ENCODE data around the gene MSANTD1.

The MSANTD1 gene

DNA sequence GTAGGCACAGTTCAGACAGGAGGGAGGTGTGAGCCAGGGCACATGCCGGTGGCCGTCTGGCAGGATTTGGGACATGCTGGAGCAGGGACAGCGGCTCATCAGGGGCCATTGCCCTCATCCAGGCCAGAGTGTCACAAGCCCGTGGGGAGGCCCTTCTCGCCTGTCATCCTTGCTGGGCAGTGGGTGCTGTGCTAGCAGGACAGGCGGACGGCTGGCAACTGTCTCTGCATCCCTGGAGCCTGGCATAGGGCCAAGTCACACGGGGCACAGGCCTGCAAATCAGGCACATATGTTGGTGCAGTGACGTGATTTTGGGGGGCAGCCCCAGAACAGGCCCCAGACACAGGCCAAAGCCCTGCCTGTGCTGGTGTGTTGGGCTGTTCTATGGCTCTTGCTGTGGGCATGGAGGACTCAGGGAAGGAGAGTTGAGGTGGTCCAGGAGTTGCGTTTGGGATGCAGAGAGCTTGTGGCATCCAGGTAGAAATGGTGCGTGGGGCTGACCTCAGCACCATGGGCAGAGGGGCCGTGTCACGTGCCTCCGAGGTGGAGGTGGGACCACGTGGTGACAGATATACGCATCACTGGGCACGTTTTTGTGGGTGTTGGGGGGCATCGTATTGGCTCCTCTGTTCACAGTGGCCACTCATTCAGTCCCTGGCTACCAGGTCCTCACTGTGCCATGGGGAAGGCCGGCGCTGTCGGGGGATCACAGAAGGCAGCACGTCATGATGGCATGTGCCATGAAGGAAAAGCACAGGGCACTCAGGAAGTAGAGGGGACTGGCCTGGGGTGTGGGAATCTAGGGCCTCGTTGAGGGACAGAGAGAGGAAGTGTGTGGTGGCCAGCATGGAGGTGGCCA is 14.6 kb upstream of the MSANTD1 start:
- DNase-seq, result no peak

DNA sequence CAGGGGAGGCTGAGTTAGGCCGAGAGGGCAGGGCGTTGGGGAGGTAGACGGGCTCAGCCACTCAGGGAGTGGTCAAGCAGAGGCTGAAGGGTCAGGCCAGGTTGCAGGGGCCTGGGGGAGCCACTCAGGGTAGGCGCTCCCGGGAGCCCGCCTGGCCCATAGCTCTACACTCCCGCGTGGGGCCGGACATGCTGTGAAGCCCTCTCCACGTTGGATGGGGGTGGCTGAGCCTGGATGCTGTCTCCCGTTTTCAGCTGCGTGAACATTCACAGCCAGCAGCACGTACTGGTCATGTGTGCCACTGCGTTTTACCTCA is 14.0 kb upstream of the MSANTD1 start:
- DNase-seq, result no peak

DNA sequence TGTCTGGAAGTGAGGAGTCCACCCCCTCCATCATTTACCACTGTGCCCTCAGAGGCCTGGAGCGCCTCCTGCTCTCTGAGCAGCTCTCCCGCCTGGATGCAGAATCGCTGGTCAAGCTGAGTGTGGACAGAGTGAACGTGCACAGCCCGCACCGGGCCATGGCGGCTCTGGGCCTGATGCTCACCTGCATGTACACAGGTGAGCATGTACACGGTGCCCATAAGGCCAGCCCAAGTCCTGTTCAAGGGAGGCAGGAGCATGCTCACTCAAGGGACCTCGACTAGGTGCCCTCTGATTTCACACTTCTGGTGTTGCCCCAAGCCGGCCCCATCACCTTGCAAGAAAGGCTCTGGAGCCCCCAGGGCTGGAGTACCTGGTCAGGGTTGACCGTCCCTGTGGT is 13.4 kb upstream of the MSANTD1 start:
- no peak for DNase-seq

DNA sequence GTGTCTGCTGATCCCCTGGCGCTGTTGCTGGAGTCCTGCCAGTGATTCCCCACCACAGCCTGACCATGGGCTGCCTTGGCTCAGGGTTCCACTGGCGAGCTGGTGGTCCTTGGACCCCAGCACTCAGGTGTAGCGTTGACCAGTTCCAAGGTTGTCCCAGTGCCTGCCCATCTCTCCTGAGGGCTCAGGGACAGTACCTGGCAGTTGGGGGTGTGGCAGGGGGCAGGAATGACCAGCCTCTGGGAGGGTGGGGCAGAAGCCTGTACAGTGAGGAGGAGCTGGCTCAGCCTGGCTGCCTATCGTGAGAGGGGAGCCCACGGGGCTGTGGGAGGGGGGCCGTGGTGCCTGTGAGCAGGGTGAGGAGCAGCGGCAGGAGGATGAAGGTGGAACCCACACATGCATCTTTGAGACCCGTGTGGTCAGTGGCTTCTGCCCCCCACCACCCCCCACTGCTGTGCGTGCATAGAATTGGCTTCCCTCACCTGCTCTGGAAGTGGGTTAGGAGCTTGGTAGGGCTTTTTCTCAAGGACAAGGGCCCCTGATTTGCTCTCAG is 12.6 kb upstream of the MSANTD1 start:
- DNase-seq, result no peak

DNA sequence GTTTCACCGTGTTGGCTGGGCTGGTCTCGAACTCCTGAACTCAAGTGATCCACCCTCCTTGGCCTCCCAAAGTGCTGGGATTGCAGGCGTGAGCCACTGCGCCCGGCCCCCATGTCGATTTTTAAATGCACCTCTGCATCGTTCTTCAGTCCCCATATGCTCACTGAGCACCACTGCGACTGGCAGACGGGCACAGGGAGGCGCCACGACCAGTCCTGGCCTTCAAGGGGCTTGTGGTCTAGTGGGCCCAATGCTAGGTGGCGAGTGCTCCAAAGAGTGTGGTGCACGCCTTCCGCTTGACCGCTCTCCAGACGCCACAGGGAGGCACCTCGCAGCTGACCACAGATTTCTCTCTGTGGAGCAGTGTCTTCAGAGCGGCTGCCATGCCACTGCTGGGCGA is 11.7 kb upstream of the MSANTD1 start:
- DNase-seq, result no peak

DNA sequence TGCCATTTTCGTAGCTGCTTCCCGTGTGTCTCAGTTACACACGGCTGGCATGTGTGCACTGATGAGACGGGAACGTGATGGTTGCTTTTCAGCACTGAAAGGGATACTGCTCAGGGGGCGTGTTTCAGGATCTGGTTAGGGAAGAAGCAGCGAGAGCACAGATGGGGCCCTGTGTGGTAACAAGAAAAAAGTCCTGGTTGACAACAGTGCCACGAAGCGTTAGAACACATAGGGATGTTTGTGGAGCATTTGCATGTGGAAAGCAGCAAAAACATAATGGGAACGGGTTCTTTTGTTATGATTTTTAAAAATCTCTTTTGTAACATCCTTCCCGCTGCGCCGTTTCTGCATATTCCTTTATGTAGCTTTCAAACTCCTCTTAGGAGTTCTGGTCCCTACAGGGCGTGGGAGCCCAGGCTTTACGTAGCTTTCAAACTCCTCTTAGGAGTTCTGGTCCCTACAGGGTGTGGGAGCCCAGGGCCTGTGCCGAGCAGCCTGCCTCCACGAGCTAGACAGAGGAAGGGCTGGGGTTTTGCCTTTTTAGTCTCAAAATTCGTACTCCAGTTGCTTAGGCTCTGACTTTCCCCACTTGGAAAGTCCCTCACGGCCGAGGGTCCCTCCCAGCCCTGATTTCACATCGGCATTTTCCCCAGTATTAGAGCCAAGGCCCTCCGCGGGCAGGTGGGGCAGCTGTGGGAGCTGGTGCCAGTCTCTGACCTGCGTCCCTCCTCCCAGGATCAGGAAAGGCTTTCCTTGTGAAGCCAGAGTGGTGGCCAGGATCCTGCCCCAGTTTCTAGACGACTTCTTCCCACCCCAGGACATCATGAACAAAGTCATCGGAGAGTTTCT is 11.0 kb upstream of the MSANTD1 start:
- DNase-seq, result no peak

DNA sequence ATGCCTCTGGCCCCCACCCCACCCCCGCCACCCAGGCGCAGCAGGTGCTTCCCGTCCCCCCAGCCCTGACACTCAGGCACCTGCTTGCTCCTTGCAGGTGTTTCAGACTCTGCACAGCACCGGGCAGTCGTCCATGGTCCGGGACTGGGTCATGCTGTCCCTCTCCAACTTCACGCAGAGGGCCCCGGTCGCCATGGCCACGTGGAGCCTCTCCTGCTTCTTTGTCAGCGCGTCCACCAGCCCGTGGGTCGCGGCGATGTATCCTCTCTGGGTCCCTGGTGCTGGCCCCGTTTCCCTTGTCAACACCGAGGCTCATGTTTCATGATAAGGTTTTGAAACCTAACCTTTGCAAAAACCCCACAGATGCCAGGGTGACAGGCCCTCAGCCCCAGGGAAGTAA is 10.2 kb upstream of the MSANTD1 start:
- no peak for DNase-seq

DNA sequence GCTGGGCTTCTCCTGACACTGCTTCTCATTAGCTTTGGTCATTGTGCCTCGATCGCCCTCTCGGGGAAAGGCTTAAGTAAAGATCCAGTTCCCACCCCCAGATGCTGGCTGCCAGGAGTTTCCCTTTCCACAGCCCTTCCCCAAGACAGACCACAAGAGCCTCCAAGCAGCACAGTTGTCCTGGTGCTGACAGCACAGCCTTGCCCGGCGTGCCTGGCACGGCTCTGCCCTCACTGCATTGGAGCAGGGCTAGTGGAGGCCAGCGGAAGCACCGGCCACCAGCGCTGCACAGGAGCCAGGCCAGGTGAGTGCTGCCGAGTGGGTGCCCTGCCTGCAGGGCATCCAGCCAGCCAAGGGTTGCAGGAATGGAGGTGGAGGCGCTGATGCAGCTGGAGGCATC is 9.7 kb upstream of the MSANTD1 start:
- no peak for DNase-seq

DNA sequence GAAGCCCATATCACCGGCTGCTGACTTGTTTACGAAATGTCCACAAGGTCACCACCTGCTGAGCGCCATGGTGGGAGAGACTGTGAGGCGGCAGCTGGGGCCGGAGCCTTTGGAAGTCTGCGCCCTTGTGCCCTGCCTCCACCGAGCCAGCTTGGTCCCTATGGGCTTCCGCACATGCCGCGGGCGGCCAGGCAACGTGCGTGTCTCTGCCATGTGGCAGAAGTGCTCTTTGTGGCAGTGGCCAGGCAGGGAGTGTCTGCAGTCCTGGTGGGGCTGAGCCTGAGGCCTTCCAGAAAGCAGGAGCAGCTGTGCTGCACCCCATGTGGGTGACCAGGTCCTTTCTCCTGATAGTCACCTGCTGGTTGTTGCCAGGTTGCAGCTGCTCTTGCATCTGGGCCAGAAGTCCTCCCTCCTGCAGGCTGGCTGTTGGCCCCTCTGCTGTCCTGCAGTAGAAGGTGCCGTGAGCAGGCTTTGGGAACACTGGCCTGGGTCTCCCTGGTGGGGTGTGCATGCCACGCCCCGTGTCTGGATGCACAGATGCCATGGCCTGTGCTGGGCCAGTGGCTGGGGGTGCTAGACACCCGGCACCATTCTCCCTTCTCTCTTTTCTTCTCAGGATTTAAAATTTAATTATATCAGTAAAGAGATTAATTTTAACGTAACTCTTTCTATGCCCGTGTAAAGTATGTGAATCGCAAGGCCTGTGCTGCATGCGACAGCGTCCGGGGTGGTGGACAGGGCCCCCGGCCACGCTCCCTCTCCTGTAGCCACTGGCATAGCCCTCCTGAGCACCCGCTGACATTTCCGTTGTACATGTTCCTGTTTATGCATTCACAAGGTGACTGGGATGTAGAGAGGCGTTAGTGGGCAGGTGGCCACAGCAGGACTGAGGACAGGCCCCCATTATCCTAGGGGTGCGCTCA is 8.7 kb upstream of the MSANTD1 start:
- no peak for DNase-seq

DNA sequence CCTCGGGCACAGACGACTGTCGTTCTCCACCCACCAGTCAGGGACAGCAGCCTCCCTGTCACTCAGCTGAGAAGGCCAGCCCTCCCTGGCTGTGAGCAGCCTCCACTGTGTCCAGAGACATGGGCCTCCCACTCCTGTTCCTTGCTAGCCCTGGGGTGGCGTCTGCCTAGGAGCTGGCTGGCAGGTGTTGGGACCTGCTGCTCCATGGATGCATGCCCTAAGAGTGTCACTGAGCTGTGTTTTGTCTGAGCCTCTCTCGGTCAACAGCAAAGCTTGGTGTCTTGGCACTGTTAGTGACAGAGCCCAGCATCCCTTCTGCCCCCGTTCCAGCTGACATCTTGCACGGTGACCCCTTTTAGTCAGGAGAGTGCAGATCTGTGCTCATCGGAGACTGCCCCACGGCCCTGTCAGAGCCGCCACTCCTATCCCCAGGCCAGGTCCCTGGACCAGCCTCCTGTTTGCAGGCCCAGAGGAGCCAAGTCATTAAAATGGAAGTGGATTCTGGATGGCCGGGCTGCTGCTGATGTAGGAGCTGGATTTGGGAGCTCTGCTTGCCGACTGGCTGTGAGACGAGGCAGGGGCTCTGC is 7.9 kb upstream of the MSANTD1 start:
- DNase-seq, result no peak

DNA sequence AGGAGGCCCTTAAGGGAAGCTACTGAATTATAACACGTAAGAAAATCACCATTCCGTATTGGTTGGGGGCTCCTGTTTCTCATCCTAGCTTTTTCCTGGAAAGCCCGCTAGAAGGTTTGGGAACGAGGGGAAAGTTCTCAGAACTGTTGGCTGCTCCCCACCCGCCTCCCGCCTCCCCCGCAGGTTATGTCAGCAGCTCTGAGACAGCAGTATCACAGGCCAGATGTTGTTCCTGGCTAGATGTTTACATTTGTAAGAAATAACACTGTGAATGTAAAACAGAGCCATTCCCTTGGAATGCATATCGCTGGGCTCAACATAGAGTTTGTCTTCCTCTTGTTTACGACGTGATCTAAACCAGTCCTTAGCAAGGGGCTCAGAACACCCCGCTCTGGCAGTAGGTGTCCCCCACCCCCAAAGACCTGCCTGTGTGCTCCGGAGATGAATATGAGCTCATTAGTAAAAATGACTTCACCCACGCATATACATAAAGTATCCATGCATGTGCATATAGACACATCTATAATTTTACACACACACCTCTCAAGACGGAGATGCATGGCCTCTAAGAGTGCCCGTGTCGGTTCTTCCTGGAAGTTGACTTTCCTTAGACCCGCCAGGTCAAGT is 6.9 kb upstream of the MSANTD1 start:
- no peak for DNase-seq

DNA sequence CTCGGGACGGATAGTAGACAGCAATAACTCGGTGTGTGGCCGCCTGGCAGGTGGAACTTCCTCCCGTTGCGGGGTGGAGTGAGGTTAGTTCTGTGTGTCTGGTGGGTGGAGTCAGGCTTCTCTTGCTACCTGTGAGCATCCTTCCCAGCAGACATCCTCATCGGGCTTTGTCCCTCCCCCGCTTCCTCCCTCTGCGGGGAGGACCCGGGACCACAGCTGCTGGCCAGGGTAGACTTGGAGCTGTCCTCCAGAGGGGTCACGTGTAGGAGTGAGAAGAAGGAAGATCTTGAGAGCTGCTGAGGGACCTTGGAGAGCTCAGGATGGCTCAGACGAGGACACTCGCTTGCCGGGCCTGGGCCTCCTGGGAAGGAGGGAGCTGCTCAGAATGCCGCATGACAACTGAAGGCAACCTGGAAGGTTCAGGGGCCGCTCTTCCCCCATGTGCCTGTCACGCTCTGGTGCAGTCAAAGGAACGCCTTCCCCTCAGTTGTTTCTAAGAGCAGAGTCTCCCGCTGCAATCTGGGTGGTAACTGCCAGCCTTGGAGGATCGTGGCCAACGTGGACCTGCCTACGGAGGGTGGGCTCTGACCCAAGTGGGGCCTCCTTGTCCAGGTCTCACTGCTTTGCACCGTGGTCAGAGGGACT is 5.7 kb upstream of the MSANTD1 start:
- no peak for DNase-seq

DNA sequence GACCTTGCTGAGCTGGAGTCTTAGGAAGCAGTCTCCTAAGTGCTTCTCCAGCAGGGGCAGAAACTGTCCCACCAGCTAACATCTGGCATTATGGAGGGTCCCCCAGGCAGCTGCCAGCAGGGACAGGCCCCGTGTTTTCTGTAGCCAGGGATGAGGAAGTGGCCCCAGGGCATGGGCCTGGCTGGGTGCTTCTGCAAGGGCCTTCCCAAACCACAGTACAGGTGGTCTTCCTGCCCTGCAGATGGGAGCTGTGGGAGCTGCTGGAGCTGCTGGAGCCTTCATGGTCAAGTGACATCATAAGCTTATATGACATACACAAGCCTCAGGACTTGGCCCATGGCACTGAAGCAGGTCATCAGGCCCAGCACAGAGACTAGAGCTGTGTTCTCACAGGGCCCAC is 5.0 kb upstream of the MSANTD1 start:
- DNase-seq, result no peak

DNA sequence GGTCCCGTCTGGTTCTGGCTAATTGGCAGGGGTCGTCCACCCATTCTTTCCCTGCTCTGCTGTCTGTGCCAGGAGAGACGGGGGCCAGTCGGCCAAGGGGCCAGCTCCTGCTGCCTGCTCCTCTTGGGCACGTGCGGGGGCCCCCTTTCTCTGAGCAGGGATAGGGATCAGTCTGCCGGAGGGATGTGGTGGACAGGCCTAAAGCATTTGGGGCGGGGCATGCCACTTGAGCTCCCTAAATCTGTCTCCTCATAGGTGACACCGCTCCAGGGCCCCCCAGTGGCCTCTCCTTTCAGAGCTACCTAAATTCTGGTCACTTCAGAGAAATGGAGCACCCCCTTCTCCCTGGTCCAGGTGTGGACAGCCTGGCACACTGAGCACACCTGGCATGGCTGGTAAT is 4.2 kb upstream of the MSANTD1 start:
- DNase-seq, result no peak

DNA sequence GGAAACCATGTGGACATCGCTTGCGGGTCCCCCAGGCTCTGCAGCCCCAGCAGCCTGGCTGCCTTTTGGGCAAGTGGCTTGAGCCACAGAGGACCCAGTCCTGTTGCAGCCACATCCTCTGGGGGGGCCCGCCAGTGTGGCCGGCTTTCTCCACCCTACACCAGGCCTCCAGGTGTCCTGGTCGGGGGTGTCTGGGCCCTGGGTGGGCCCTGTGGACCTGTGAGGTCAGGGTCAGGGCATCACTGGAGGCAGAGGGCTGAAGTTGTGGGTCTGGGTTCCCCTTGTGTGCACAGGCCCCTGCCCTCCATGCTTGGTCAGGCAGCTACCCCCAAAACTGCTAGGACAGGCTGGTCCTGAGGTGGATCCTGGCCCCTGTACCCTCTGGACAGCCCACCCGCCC is 3.3 kb upstream of the MSANTD1 start:
- DNase-seq, result no peak

DNA sequence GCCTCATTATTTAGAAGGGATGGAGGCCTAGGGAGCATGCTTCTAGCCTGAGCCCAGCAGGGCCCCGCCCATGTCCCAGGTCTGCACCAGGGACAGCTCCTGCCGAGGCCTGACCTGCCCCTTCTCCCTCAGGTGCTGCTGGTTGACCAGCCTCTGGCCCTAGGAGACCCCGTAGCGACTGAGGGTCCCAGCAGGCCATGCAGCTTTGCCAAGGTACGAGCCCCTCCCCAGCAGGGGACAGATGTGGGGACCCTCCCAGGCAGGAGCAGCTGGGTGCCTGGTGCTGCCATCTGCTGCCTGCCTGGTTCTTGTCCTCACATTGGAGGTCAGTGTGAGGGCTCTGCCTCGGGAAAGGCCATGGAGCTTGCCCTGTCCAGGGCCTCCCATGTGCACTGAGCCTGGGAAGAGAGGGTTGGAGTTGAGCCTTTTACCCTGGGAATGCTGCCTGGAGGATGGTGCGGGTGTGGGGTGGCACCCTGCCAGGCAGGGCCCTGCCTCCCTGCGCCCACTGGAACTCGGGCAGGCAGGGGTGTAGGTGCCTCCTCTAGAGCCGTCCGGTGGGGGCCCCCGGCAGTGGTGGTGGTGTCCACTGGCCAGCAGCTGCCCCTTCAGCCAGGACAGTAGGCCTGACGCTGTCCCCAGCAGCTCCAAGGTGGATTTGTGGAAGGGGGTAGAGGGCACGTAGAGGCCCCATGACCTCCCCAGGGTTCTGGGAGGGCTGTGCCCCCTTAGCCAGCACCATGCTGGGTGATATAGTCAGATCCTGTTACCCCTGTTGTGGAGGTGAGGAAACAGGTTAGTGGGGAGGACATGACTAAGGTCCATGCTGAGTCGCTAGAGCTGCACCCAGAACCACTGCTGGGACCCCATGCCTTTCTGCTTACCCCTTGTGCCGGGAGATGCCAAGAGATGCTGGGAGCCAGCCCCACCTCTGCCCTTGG is 2.2 kb upstream of the MSANTD1 start:
- DNase-seq, result no peak

DNA sequence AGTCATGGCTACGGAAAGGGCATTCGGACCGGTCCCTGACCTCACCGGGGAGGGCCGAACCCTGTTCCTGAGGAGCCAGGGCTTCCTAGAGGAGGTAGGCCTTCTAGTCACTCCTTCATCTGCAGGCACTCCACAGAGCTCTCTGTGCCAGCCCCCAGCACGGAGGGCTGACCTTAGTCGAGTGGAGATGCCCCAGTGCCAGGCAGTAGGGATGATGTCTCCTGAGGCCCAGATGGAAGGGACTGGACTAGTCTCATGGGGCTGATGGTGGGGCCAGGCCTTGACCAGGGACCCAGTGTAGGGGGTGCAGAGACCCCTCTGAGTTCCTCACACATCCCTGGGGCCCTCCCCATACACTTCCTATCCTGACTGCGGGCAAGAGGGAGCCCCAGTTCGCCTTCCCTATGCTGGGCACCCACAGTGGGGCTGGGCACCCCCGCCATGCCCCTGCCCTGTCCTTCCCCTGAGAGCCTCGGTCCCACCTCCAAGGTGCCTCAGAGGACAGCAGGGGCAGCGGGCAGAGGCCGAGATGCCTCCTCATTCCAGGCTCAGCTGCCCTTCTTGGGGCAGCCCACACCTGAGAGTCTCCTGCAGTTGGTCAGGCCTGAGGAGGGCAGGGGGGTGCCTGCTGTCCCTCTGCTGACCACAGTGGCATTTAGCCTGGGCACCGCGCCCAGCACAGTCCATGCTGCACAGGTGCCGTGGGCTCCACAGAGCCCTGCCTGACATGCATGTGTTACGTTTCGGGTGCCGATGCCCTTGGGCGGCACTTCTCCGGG is 1.4 kb upstream of the MSANTD1 start:
- no peak for DNase-seq

DNA sequence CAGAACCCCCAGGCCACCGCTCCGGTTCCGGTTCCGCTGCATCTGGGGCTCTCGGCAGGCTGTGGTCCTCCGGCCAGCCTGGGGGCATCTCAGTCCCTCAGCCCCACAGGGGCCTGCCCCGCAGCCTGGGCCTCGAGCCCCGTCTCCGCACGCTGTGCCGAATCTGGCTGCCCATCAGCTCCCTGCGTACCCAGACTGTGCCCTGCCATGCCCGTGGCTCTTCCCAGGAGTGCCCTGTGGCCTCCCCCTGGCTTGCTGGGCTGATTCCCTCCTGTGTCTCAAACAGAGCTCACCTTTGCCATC is 830 bp upstream of the MSANTD1 start:
- DNase-seq, result no peak

DNA sequence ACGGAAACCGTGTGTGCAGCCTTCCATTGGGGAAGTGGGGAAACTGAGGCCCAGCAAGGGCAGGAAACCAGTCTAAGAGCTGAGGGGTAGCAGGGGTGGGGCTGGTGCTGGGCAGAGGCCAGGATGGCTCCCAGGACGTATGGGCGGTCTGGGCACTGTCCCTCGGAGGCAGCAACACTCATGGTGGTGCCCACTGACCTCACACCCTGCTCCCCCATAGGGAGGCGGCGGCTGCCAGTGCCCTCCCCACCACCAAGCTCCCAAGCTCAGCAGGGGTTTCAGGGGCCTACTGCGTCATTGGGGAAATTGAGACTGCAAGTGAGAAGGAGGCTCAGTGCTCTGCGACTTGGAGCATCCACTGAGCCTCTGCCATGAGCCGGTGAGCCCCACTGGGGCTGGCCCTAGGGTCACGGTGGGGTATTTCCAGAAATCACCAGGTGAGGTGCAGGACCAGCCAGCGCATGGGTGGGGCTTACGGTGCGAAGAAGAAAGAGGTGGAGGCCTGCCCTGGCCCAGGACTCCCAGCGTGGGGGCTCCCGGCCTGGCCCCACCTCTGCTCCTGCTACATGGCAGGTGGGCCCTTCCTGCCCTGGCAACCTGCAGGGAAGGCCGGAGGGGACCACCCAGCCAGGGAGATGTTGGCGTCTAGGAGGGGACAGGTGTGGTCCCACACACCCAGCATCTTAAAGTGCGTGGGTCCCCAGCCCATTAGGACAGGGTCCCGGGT is 915 bp downstream of the MSANTD1 start:
- DNase-seq, result no peak

All from hippocampal formation (tissue), 2 donors.